HG03342 (cell line): ENCODE results near the gene PPIL1.
A peak's percentile ranks its signal among the peaks of the same experiment; 100 is the strongest.

Experiments
- ATAC-seq: cut with Tn5 transposase; IDR thresholded peaks from one replicate; pipeline ENCODE4 v1.9.1; 2021; ENCODE audit warnings: mild to moderate bottlenecking, moderate library complexity; ENCODE audit not compliant: unreplicated experiment

Gene PPIL1

DNA sequence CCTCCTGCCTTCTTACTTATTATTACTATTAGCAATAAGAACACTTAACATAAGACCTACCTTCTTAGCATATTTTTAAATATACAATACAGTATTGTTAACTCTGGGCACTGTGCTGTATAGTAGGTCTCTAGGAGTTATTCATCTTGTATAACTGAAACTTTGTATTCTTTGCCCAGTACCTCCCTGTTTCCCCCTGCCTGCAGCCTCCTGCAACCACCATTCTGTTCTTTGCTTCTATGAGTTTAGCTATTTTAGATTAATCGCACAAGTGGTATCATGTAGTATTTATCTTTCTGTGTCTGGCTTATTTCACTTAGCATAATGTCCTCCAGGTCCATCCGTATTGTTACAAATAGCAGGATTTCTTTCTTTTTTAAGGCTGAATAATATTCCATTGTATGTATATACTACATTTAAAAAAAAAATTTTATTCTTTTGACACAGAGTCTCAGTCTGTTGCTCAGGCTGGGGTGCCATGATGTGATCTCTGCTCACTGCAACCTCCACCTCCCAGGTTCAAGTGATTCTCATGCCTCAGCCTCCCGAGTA, 15.6 kb upstream of the PPIL1 start:
- no peak for ATAC-seq

DNA sequence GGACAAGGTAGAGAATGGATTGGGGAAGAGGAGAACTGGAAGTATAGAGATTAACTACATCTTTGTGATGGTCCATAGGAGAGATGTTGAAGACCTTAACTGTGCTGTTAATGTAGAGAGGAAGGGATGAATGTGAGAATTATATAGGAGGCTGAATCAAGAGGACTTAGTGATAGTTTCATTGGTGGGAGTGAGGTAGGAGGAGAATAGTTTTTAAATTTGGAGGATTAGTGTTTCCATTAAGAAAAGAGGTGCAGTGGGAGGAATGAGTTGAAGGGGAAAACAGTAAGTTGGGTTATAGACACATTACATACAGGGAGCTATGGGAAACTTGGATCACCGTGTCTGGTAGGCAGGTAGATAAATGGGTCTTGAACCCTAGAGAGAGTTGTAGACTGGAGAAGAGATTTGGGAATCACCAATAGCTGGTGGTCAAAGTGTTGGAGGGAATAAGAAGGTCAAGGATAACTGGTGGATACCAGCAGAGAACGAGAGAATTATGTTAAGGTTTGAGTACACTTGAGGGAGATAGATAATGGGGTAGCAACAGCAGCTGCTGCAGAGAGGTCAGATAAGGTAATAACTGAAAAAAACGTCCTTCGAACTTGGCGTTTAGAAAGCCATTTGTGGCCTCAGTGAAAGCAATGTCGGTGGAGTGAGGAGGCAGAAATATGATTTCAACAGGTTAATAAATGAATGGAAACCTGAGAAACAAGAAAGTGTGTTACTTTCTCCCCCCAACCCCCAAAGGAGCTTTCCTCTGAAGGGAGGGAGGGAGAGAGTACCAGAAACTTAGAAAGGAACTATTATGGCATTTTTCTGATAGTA, 14.3 kb upstream of the PPIL1 start:
- no peak for ATAC-seq

DNA sequence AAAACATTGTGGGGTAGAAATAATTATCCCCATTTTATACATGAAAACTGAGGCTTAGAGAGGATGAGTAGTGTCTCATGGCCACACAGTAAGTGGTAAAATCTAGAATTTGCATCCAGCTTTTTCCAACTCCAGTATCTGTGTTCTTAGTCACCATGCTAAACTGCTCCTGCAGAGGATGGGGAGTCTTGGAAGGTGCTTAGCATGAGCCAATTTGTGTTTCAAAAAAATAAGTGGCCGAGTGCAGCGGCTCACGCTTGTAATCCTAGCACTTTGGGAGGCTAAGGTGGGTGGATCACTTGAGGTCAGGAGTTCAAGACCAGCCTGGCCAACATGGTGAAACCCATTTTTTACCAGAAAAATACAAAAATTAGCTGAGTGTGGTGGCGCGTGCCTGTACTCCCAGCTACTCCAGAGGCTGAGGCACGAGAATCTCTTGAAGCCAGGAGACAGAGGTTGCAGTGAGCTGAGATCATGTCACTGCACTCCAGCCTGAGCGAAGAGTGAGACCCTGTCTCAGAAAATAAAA, 13.6 kb upstream of the PPIL1 start:
- no peak for ATAC-seq

DNA sequence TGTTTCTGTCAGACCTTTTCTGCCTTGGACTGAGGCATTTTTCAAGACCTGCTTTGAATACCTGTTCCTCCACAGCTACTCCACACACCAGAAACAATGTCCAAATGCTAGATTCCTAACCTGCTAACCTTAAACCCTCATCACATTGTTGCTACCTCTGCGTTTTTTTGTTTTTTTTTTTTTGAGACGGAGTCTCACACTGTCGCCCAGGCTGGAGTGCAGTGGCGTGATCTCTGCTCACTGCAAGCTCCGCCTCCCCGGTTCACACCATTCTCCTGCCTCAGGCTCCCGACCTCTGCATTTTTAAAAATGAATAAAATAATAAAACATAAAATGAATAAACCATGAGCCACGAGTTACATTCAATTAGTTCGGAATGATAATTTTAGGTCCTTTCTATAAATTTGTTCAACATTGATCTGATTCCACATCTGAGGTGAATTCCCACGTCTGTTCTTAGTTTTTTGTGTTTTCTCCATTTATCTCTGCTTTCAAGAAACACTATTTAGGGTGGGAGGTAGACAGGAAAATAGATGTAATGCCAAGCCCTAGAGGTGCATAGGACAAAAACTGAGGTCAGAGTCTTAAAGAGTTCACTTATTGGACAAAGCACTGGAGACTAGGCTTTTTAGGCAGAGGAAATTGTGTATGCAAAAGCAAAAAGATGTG, 12.5 kb upstream of the PPIL1 start:
- no peak for ATAC-seq

DNA sequence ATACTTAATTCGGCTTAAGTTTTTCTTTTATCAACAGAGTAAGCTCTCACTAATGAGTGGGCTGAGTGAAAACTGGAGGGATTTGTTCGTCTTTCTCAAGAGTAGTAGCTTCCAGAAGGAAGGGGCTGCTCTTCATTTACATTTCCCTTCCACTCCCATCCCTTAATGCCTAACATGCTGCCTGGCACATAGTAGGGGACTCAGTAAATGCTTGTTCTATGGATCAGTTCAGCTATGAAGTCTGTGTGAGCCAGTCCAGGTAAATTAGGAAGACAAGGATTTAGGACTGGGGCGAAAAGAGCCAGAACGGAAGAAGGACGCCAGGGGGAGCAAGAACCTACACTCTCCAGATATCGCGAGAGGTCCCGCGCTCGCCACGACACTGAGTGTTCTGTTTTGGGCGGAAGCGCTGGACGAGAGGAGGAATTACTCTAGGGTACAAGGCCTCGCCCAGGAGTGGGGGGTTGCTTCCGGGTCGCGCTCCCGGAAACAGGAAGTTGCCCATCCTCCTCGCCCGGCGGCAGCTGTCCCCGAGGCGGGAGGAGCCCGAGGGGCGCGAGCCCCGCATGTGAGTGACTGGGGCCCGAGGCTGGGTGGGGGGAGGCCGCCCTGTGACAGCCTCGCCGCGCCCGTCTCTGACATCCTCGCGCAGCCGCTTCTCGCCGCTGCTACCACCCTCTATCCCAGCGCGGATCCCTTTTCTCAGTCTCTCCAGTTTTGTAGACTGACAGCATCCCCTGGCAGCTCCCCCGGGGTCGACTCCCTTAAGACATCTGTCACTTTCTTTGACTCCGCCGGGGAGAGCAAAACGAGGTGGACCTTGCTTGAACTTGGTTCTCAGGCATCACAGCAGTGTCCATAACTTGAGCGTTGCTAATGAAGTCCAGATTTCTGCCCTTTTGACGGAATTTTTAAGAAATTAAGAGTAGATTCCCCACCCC, 11.1 kb upstream of the PPIL1 start, which contains the start of gene C6orf89:
Gene C6orf89 (plus strand): TSS at position 492 of the 941 bp plus-strand sequence. CDS start 13,493 bp downstream, outside the sequence.
- ATAC-seq = peak; percentile 97

DNA sequence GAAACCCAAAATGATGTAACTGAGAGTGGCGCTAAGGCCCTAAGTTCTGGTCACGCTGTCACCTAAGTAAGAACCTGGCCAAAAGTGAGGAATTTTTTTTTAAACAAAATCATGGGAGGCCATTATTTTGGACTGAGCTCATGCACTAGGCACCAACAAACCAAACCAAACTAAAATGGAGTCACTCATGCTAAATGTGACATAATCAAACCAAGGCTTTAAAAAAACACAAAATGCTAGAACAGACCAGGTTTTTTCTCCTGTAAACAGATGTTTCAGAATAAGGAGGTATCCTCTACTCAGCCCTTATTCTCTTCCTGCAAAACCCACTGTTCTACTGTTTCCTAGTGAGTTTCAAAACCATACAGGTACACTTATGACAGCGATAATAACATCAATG, 10.0 kb upstream of the PPIL1 start:
- no peak for ATAC-seq

DNA sequence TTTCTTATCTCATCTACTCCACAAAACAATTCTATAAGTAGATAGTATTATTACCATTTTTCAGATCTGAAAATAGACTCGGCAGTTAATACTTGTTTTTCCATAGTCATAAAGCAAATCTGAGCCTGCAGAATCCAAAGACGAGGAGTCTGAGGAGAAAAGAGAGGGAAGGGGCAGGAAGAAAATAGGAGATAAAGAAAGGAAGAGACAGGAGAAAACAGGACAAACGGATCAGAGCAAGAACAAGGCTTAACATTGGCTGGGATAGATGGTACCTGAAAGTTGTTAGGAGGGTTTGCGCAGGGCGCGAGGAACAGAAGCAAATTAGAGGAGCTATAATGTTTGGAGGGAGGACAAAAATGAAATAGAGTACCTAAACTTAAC, 639 bp upstream of the PPIL1 start:
- ATAC-seq = no peak

DNA sequence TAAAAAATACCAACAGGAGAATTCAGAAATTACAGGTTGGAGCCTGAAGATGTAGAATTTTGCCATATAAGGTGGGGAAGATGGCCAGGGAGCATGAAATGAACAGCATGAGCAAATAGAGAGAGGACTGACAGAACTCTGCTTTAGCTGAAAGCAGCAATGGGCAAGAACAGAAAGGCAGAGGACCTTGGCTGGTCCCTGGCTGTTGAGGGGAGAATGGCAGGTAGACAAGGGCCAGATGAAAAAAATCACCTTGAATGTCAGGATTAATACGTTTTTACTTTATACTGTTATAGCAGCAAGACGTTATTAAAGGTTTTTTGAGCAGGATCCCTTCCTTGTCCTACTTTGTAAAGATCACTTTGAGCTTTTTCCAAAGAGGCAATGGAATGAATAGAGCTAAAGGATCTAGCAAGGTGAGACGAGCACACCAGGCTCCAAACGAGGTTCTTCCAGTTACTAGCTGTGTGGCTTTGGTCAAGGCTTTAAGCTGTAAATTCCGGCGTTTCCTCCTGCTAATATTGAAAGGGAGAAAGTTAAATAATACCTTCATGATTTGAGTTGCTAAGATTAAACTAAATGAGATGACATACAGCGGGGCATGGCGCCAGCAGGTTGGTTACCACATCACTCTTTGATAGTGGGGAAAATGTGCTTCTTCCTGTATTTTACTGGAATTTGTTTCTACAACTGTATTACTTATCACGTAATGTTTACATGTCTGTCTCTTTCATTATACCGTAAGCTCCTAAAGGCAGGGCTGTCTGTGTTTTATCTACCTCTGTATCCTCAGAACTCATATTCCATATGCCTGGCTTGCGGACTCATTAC, 776 bp downstream of the PPIL1 start:
- ATAC-seq = no peak

DNA sequence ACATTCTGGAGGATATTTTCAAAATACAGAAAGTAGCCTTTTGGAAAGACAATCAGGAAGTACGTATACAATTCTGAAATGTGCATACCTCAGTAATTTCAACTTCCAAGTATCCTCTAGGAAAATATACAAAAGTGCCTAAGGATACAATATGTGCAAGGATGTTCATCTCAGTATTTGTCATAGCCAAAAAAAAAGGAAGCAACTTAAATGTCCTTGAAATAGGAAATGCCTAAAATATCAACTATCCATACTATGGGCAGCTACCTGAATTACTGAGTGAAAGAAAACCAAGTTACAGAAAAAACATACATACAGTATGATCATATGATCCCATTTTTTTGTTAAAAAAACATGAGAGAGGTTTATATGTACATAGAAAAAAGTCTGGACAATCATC, 1.5 kb downstream of the PPIL1 start:
- no peak for ATAC-seq

DNA sequence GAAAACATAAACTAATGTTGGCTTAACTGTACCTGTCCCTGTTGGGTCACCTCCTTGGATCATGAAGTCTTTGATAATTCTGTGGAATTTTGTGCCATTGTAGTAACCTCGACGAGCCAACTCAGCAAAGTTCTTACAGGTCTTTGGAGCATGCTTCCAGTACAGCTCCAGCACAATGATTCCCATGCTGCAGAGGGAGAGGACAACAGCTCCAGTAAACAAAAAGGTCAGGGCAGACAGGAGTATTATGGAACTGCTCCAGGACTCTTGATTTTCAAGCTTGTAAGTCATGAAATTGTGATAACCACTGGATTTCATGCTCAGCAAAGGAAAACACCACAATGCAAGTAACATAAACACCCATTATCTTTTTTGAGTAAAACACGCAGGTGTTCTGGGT, 2.9 kb downstream of the PPIL1 start:
- no peak for ATAC-seq

DNA sequence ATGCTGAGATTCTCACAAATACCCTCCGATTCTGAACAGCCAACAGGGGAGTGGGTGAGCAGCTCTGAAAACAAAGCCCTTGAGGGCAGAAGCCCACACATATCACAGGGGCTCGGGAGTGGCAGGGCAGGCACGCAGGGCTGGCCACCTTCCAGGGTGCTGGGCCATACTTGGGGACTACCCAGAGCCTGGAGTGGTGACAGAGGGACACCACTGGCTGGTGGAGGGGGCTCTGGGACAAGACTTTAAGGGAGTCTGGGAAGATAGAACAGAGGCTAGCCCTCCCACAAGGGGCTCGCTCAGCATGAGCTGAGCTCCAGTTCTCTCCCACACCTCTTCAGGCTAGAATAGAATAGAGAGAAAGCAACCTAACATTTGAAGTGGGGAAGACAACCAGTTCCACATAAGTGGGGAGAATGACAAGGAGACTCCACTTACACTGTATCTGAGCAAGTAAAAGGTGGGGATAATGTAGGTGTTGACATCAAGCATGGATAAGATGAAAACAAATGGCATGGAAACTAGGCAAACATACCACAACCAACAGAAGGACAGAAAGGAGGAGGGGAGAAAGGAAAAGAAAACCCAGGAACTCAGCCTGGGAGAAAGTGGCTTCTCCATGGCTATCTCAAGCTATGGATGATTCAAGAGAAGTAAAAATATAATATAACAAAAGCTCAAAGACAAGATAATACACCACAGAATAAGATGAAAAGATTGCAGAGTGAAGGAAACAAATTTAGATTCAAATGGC, 7.0 kb downstream of the PPIL1 start:
- no peak for ATAC-seq

DNA sequence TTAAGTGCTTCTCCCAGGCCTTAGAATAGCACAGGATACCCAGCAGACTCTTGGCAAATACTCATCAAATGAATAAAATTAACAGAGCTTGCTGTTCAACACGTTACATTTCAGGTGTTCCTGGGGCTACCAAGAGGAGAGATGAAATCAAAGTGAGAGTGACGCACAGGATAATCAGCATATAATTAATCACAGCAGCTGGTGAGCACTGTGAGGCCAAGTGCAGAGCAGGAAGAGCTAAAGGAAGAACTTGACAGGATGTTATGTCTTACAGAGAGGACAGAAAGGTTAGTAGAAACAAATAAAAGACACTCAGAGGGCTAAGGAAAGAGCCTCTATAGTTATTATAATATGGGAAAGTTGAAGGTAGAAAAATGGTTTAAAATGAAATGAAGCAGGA, 8.8 kb downstream of the PPIL1 start:
- no peak for ATAC-seq

DNA sequence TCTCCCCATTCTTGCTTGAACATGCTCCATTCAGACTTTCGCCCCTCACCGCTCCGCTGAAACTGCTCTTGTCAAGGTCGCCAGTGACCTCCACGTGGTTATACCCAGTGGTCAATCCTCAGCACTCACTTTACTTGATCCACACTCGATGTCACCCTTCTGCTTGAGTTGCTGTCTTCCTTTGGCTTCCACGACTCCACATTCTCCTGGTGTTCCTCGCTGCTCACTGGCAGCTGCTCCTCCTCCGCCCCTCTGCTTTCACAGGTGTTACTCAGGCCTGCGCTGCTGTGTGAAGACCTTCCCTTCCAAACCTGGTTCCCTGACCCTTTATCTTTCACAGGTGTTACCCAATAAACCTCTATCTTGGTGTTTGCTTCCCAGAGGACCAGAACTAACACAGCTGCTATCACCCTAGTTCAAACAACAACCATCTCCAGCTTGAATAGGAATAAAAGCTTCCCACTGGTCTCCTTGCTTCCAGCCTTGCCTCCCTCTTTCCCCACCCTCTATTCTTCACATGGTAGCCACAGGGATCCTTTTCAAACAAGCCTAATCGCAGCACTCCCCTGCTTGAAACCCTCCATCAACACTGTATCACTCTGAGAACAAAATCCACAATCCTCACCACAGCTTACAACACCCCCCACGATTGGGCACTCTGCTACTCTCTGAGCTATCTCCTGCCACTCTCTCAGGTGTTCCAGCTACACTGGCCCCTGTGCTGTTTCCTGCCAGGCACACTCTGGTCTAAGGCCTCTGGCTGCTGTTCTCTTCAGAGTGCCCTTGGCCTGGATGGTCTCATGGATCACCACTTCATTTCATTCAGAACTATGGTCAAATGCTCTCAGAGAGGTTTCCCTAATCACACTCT, 10.7 kb downstream of the PPIL1 start:
- no peak for ATAC-seq

DNA sequence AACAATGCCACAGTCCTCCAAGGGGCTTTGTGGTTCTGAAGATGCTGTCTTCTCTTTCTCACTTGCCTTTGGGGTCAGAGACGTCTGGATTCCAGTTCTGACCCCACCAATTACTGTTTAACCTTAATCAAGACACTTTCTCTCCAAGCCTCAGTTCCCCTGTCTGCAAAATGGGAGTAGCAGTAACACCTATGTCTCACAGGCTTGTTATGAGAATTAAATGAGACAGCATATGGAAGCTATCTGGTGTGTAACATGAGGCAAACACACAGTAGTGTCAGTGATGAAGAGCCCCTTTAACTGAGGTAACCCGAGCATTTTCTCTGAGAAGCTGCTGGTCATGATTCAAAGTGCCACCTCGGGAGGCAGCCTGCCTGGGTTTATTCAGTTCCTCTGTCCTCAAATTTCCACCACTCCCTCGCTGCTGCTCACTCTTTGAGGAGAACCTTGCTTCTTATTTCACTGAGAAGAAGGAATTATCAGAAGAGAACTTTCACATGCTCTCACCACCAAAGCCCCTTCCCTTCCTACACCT, 11.7 kb downstream of the PPIL1 start:
- no peak for ATAC-seq

DNA sequence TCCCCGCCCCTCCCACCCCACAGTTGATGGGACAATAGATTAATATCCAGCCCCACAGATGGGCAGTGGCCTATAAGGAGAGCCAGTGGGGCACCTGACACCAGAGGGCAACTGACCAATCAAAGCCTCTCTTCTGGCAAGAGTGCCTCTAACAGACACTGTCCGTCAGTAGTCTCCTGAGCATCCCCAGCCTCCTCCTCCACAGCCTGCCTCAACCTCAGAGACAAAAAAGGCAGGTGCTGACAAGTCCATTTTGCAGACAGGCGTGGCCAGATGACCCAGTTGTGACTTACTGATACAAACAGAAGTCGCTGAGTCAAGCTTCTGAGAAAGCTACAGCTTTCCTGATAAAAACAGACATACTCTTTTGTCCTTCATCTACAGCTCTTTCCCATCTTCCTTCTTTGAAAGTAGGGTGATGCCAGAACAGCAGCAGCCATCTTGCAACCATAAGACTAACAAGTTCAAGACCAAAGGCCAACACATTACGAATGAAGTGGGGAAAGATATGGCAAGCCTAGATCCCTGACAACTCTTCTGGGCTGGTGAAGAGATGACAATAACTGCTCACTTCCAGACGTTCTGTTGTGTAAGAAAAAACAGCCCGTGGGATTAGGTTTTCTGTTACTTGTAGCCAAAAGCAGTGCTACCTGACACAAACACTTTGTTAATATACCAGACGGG, 12.3 kb downstream of the PPIL1 start:
- ATAC-seq = no peak

DNA sequence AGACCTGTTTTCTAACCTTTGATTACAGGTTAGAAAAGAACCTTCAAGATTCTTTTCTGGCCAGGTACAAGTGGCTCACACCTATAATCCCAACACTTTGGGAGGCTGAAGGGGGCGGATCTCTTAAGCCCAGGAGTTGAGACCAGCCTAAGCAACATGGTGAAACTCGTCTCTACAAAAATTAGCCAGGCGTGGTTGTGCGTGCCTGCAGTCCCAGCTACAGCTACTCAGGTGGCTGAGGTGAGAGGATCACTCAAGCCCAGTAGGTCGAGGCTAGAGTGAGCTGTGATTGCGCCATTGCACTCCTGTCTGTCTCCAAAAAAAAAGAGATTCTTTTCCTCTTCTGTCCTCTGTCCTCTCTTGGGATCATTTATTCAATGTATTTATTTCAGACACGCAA, 14.5 kb downstream of the PPIL1 start:
- ATAC-seq = no peak

DNA sequence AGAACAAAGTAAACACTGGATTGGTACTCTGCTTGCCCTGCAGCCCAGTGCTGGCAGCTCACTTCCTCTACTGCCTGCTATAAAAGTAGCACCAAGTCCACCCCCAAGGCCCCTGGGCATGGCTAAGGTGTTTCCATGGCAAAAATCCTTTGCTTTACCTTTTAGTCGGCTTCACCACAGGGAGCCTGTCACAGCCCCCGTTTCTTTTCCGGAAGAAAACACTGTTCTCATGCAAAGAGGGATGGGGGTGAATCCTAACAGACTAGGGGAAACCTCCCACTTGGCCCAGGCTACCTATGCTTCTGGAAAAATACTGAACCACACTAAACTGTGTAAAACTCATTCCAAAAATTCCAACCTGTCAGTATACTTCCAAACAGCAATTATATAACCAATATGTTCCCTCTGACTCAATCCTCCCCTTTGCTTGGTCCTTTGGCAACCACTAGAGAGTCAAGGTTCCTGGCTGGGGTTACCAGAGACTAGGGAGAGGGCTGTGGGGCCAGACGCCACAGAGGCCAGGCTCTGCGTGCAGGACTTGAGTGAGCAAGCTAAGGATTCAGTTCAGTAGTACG, 16.1 kb downstream of the PPIL1 start:
- no peak for ATAC-seq
